ENCODE data around the gene AGBL1. TPM values are rescaled to one million over a fixed set of nuclear protein-coding genes. Genes with fewer than 3 reads are reported as not detected.
"Not testable (repeated sequence)": the region's sequence is repeated elsewhere in the genome, so short reads cannot be mapped to it uniquely, and the experiment has no call there.

The AGBL1 gene
- polyA plus RNA-seq, 1 experiment, result not detected

- Histone ChIP-seq H3K4me3 (ENCODE audit: low read depth, low read length) (no peak overlapping the region), H3K27me3 (ENCODE audit: control insufficient read depth, insufficient read depth, low read length) (no peaks in the 10 kb centered on the region), H3K9me3 (ENCODE audit: control insufficient read depth, insufficient read depth, low read length) (peaks cover 6% of the 10 kb centered on the region), H3K27ac (ENCODE audit: low read depth, low read length) (no peak overlapping the region)
- no peak for TF ChIP-seq CTCF (IDR thresholded peaks at IDR 0.05; ENCODE audit: low read depth, low read length)
- ChIA-PET POLR2A (no interaction called here), CTCF (no interaction called here)
- no peak for DNase-seq (ENCODE audit: low read depth, low spot score)
Observed at GRCh38 chr15:86526938-86527690, 447.4 kb downstream of the AGBL1 start.

- DNase-seq (ENCODE audit: low read depth, low spot score); H3K4me3 ChIP-seq (ENCODE audit: low read depth, low read length); POLR2A ChIA-PET; H3K9me3 ChIP-seq (ENCODE audit: control insufficient read depth, insufficient read depth, low read length); H3K27ac ChIP-seq (ENCODE audit: low read depth, low read length); H3K27me3 ChIP-seq (ENCODE audit: control insufficient read depth, insufficient read depth, low read length); CTCF ChIA-PET: not testable (repeated sequence)
Observed at GRCh38 chr15:86528094-86528493, 448.4 kb downstream of the AGBL1 start.

GRCh38 chr15:86538141-86538540 lies 458.5 kb downstream of the AGBL1 start:
- no peaks in the 10 kb centered on the region for H3K27me3 ChIP-seq (ENCODE audit: control insufficient read depth, insufficient read depth, low read length)
- ChIA-PET CTCF (no interaction called here), POLR2A (no interaction called here)
- H3K4me3 ChIP-seq (ENCODE audit: low read depth, low read length), result no peak overlapping the region
- H3K9me3 ChIP-seq (ENCODE audit: control insufficient read depth, insufficient read depth, low read length), result peaks cover 17% of the 10 kb centered on the region
- H3K27ac ChIP-seq (ENCODE audit: low read depth, low read length), result no peak overlapping the region
- no peak for TF ChIP-seq CTCF (IDR thresholded peaks at IDR 0.05; ENCODE audit: low read depth, low read length)
- DNase-seq (ENCODE audit: low read depth, low spot score), result no peak

GRCh38 chr15:86540840-86541467 lies 461.3 kb downstream of the AGBL1 start:
- ChIA-PET CTCF (no interaction called here), POLR2A (no interaction called here)
- TF ChIP-seq CTCF (IDR thresholded peaks at IDR 0.05; ENCODE audit: low read depth, low read length), result no peak
- H3K27me3 ChIP-seq (ENCODE audit: control insufficient read depth, insufficient read depth, low read length), result no peaks in the 10 kb centered on the region
- H3K4me3 ChIP-seq (ENCODE audit: low read depth, low read length), result no peak overlapping the region
- peaks cover 16% of the 10 kb centered on the region; the same call in 1 of the 2 replicates for H3K9me3 ChIP-seq (ENCODE audit: control insufficient read depth, insufficient read depth, low read length)
- no peak for DNase-seq (ENCODE audit: low read depth, low spot score)
- no peak overlapping the region for H3K27ac ChIP-seq (ENCODE audit: low read depth, low read length)

GRCh38 chr15:86541540-86541939 lies 461.9 kb downstream of the AGBL1 start:
- DNase-seq (ENCODE audit: low read depth, low spot score), result no peak
- no peak overlapping the region for H3K4me3 ChIP-seq (ENCODE audit: low read depth, low read length)
- no peak for TF ChIP-seq CTCF (IDR thresholded peaks at IDR 0.05; ENCODE audit: low read depth, low read length)
- no peaks in the 10 kb centered on the region for H3K27me3 ChIP-seq (ENCODE audit: control insufficient read depth, insufficient read depth, low read length)
- POLR2A ChIA-PET, result no interaction called here
- no peak overlapping the region for H3K27ac ChIP-seq (ENCODE audit: low read depth, low read length)
- CTCF ChIA-PET, result no interaction called here
- peaks cover 13% of the 10 kb centered on the region; the same call in 1 of the 2 replicates for H3K9me3 ChIP-seq (ENCODE audit: control insufficient read depth, insufficient read depth, low read length)
